GM21381 (cell line): Measurements from ENCODE around the gene KCNA2.

Source experiments
- ATAC-seq: cut with Tn5 transposase; IDR thresholded peaks from one replicate; pipeline ENCODE4 v1.9.1; 2021; ENCODE audit warnings: mild to moderate bottlenecking, moderate library complexity; ENCODE audit not compliant: unreplicated experiment

The KCNA2 gene

DNA sequence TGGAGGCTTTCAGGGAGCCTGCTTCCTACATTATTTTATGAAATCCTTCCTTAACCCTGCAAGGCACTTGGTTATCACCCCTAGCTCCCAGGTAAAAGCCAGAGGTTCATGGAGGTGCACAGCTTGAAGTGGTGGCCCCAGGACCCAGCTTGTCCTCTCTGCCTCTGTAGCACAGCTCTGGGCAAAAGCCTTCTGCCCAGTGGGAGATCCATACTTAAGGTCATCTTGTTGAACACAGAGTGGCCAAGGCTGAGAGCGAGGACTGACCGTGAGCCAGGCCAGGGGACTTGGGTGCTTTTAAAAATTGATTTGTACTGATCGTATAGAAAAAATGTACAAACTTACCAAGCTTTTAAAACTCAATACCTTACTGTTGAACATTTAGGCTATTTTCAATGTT is 33.4 kb downstream of the KCNA2 start:
- ATAC-seq, result no peak

GRCh38 chr1:110570901-110571300 is 35.3 kb downstream of the KCNA2 start:
- ATAC-seq, result no peak

GRCh38 chr1:110570307-110570706 is 35.9 kb downstream of the KCNA2 start:
- no peak for ATAC-seq

- no peak for ATAC-seq
Measured at GRCh38 chr1:110566836-110567235, 39.3 kb downstream of the KCNA2 start.

DNA sequence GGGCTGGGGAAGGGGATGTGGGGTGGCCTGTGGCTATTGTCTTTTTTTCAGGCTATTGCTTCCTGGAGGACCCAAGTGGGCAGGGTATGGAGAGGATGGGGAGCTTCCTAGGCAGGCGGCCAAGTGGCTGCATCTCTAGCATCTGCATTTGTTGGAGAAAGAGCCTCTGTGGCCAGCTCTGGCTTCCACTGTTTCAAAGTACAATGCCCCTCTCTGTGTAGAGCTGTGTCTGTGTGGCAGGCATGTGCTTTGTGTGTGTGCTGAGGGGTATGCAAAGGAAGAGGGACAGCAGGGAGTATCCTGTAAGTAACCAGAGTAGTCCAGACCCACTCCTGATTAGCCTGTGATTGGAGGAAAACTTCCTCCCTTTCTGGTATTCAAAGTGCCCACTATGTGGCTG is 40.6 kb downstream of the KCNA2 start:
- no peak for ATAC-seq

GRCh38 chr1:110563089-110563488 is 43.1 kb downstream of the KCNA2 start:
- ATAC-seq, result no peak

- no peak for ATAC-seq
Measured at GRCh38 chr1:110561596-110561995, 44.6 kb downstream of the KCNA2 start.

DNA sequence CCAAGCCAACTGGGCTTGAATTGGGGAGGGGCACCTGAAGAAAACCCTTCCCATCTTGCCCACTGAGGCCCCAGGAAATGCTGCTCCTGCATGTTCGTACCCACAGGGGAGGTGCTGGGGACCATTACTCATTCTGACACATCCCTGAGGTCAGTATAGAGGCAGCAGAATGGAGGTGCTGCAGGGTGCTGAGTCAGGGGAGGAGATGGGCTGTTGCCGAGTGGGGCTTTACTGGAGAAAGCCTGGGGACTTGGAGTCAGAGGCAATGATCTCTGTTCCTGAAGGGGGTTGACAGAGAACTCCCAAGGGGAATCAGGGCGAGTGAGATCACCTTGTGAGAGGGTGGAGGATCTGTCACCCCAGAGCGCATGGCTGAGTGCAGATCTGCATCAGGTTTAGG is 47.0 kb downstream of the KCNA2 start:
- ATAC-seq, result no peak

DNA sequence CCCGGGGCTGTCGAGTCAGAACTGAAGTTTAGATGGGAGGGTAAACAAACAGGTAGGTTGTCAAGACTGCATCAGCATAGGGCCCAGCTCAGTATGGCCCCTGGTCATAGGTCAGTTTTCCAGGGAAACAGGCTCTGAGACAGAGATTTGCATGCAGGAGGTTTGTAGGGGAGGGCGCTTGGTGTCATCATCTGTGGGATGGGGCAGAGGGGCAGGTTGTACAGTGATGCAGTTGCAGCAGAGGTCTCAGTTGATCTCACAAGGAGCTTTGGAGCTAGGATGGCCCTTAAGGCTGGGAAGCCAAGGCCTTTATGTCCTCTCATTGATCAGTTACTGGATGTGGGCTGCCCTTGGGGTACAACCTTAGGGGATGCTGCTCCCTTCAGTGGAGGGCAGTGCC is 48.7 kb downstream of the KCNA2 start:
- ATAC-seq, result no peak

DNA sequence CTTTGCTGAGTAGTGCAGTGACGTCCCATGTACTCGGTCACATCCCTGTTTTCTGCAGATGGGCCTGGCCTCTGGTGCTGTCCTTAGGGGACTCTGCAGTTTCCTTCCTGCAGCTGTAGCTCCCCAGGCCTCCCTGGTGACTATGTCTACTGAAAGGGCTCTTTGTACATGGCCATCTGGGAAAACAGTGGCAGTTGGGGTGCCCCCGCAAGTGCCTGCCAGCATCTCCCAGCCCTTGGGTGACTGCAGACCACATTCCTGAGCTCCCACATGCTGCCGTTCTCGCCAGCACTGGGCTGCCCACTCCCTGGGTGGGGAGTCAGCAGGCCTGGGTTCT is 49.7 kb downstream of the KCNA2 start:
- no peak for ATAC-seq

- no peak for ATAC-seq
Measured at GRCh38 chr1:110555807-110556470, 50.2 kb downstream of the KCNA2 start.

DNA sequence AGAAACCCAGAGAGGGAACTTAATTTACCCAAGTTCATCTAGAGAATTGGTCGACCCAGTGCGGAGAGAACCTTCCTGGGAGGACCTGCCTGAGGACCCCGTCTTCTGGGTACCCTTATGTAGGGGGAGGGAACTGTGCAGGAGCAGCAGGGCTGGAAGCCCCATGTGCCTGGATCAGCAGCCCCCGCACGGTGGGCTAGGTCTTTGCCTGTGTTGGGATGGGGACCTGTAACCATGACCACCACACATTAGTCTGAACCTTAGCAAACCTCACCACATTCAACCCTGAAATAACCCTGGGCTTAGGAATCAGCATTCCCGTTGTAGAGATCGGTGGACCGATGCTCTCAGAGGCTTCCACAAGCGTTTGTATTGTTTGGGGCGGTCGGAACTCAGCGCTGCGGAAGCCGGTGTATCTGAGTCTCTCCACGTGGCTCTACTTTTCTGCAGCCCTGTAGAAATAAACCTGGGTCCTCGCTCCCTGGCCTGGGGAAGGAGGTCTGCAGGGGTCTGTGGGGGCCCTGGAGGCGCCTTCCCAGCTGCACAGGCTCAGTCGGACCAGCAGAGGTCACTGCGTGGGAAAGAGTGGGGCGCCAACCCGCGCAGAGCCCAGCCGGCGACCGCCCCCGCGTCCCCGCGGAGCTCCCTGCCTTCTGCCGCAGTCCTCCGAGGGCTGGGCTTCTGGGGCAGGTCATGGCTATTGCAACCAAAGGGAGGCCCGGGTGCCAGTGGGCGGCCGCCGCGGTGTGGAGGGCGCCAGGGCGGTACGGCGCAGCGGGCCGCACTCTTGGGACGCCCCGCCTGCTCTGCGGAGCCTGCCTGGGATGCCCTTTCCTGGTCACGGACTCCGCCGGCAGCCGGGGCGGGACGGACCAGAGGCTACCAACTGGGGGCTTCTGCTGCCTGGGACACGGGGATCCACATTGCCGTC is 51.0 kb downstream of the KCNA2 start:
- ATAC-seq, result no peak

- no peak for ATAC-seq
Measured at GRCh38 chr1:110551278-110551809, 54.8 kb downstream of the KCNA2 start.

DNA sequence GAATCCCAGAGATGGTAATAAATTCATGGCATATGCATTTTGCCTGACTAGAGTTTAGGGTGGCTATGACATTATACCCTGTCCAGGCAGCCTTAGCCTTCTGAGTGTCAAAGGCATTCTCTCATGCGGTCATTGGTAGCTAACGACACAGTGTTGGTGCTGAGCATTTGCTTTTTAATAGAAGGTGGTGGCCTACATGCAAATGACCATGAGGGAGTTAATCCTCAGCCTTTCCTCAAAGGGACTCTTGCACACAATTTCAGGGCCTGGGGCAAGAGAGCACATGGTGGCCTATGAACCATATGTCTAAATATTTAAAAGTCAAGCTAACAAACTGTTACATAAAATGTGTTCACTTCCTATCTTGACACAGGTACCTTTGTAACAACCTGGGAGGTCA is 56.3 kb downstream of the KCNA2 start:
- ATAC-seq, result no peak

DNA sequence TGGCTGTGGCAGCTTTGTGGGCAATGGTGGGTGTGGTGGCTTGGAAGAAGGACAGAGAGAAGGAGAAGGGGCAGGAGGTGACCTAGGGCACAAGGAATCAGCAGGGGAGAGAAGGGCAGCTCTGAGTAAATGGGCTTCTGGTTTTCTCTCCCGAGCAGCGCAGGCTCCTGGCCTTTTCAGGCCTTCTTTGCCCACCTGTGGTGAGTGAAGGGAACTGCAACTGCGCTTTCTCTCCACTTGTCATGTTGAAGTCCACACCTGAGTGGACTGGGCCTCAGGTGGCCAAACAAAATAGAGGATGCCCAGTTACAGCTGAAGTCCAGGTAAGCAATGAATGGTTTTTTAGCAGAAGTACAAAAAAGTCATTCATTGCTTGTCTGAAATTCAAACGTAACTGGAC is 57.8 kb downstream of the KCNA2 start:
- ATAC-seq, result no peak

- no peak for ATAC-seq
Measured at GRCh38 chr1:110547017-110547416, 59.1 kb downstream of the KCNA2 start.

DNA sequence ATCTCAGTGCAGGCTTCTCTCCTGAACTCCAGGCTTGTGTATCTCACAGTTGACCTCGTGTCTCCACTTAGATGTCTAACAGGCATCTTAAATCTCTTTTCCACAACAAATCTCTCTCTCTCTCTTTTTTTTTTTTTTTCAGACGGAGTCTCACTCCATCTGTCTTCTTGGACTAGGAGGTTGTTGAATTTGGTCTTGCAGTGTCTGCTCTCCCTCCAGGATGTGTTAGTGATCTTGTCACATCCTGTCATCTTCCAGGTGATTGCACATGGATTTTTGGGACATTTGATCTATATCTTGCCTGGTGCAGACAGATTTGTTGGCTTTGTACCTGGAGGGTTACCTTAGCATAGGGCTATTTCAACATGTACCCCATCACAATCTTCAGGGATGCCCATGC is 60.7 kb downstream of the KCNA2 start:
- ATAC-seq, result no peak

- no peak for ATAC-seq
Measured at GRCh38 chr1:110544753-110545152, 61.4 kb downstream of the KCNA2 start.
